Measurements from ENCODE around the gene VAC14.
"Not testable (repeated sequence)": the region's sequence is repeated elsewhere in the genome, so short reads cannot be mapped to it uniquely, and the experiment has no call there.

The VAC14 gene

DNA sequence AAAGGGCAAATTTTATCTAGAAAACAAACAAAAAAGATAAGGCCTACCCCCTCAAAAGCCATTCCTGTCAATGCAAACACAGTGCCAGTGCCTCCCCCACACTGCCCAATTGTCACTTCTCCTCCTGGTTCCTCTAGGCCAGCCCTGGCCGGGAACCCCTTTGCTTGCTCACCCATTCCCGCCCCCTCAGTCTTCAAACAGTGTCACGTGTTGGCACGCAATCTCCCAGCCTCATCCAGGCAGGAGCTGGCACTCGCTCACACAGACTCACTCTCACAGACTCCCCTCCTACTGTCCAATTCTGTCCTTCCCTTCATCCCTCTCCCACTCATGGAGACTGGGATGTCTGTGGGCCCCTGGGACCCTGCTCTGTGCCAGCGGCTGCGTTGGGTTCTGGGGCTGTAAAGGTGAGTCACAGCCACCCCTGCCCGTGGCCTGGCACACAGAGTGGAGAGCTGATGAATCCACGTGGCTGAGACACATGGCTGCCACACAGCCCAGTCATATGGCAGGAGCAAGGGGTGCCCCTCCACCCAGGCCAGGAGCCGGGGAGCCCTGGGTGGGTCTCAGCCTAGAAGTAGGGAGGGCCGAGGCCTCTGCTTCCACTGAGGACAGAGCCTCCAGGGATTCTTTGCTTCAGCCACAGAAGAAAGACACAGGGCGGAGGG is 54.8 kb downstream of the VAC14 start:
- in situ Hi-C loops (cut with HindIII; ENCODE audit: low sequenced_read_pairs): no loop called here

GRCh38 chr16:70745536-70746025 is 55.4 kb downstream of the VAC14 start:
- in situ Hi-C loops (cut with HindIII; ENCODE audit: low sequenced_read_pairs): no loop called here

DNA sequence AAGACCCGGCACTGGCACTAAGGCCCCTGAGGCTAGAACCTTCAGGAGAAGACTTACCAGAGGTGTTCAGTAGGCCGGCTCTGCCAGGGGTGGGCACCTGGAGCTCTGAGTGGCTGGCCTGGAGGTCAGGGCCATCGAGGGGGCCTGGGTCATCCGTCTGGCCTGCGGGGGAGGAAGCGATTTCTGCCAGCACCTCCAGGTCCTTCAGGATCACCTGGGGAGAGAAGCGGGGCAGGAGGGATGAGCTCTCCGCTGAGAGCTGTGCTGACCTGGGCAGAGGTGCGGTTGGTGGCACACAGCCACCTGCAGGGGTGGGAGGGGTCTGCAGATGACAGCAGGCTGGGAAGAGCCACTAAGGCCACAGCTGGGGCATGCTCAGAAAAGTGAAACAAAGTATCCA is 56.6 kb downstream of the VAC14 start:
- in situ Hi-C loops (cut with HindIII; ENCODE audit: low sequenced_read_pairs): no loop called here

DNA sequence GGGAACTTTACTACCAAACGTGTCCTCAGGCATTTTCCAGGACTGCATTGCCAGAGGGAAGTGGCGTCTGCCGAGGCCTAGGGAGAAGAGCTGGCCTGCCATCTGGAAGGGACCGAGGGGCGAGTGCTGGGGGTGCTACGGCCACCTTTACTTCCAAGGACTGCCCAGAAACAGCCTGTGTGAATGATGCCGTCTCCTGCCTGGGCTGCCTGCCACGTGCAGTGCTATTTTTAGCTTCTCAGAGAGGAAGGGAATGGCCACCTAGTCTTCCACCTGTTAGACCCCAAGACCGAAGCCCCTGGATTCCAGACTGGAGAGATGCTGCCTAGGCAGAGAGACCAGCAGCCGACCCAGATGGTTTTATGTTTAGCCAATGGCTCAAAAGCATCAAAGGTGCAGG is 57.2 kb downstream of the VAC14 start:
- in situ Hi-C loops (cut with HindIII; ENCODE audit: low sequenced_read_pairs): no loop called here

- in situ Hi-C loops (cut with HindIII; ENCODE audit: low sequenced_read_pairs): not testable (repeated sequence)
These were observed 58.0 kb downstream of the VAC14 start for GRCh38 chr16:70742967-70743366.

DNA sequence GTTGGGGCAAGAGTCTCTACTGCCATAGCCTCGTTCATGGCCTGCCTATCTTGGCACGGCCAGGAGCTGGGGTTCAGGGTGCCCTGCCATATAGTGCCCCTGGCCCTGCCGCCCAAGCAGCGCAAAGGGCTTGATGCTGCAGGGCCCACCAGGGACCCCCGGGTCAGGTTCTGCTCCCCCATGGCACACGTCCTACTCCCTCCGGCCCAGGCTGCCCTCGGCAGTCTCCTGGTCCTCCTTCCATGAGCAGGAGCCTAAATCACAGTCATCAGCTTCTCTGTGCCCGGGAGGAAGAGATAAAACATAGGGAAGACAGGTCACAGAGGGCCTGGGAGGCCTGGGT is 59.2 kb downstream of the VAC14 start:
- in situ Hi-C loops (cut with HindIII; ENCODE audit: low sequenced_read_pairs): no loop called here

DNA sequence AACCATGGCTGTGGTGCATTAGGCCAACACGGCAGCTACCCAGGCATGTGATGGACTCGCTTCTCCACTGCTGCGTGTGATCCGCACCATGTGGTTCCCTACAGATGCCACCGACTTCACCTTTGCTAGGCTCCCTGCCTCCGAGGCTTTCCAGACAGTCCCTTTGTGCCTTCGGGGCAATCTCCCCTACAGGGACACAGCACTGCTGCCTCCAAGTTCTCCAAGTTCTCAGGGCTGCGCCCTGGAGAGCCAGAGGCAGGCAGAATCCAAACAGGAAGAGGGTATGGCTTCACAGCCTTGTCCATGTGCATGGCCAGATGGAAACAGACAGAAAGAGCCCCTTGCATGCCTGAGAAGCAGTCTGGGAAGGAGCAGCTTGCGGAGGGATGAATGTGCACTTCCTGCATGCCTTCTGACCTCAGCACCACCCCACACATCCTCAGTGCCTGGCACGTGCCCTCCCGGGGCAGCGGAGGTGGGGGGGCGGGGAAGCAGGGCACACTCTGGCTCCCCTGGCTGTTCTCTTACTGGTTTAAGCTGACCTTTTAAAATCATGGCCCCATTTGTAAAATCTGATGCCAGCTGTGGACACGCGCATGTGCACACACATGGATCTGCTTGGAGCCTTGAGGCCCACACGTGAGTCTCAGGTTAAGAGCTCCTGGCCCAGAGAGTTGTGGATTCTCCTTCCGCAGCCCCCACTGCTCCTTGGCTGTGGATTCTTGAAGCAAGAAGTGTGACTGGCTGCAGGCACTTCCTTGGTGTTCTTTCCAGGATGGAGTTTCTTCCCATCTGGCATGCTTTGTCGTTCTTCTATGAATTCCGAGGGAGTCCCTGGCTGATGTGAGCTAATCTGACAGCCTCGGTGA is 59.8 kb downstream of the VAC14 start:
- in situ Hi-C loops (cut with HindIII; ENCODE audit: low sequenced_read_pairs): no loop called here

GRCh38 chr16:70740174-70740913 is 60.6 kb downstream of the VAC14 start:
- in situ Hi-C loops (cut with HindIII; ENCODE audit: low sequenced_read_pairs): no loop called here

- in situ Hi-C loops (cut with HindIII; ENCODE audit: low sequenced_read_pairs): no loop called here
These were observed 61.6 kb downstream of the VAC14 start for GRCh38 chr16:70739389-70739788.

GRCh38 chr16:70738083-70738977 is 62.6 kb downstream of the VAC14 start:
- in situ Hi-C loops (cut with HindIII; ENCODE audit: low sequenced_read_pairs): no loop called here

DNA sequence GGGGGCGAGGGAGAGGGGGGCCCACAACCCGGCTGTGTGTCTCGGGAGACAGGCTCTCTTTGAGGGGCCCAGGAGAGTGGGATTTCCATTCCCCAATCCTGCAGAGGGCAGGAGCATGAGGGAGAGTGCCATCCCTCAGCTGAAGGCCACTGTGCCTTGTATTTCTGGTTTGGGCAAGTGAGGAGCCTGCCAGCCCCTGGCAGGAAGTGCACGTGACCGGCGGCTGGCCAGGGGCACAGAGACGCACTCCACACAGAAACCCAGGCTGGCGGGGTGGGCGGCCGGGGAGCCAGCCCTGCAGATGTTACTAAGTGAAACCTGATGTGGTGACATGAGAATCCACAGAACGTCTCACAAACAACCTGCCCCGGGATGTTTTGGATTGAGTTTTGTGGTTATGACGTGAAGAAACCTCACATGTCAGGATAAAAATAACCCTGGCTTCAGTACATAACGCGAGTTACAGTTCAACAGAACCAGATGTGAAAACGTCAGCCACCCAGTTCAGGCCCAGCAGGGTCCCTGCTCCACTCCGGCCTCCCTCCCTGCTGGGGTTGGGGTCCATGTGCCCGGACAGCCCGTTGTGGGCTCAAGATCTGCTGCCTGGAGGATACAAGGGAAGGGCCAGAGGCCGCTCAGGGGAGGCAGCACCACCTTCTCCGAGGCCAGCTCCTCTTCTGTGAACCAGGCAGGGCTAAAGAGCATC is 63.4 kb downstream of the VAC14 start:
- in situ Hi-C loops (cut with HindIII; ENCODE audit: low sequenced_read_pairs): no loop called here

- in situ Hi-C loops (cut with HindIII; ENCODE audit: low sequenced_read_pairs): no loop called here
These were observed 64.2 kb downstream of the VAC14 start for GRCh38 chr16:70736465-70737376.

GRCh38 chr16:70735141-70735979 is 65.6 kb downstream of the VAC14 start:
- in situ Hi-C loops (cut with HindIII; ENCODE audit: low sequenced_read_pairs): no loop called here

DNA sequence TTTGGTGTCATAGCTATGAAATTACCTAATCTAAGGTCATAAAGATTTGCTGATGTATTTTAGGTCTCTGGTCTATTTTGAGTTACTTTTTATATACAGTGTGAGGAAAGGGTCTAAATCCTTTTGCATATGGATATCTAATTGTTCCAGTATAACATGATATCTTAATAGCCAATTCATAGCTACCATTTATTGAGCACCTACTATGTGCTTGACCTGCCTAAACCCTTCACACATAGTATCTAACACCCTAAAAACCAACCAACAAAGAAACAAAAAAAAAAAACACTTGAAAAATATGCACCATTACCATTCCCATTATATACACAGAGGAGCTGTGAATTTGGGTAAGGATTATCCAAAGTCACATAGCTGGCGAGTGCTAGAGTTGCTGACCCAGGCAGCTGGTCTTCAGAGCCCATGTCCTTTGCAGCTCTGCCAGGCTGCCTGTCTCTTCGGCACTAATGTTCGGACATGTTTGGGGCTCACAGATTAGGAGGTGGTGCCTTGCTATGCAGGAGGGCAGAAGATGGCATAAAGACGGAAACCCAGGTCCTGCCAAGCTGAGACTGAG is 66.3 kb downstream of the VAC14 start:
- in situ Hi-C loops (cut with HindIII; ENCODE audit: low sequenced_read_pairs): no loop called here

DNA sequence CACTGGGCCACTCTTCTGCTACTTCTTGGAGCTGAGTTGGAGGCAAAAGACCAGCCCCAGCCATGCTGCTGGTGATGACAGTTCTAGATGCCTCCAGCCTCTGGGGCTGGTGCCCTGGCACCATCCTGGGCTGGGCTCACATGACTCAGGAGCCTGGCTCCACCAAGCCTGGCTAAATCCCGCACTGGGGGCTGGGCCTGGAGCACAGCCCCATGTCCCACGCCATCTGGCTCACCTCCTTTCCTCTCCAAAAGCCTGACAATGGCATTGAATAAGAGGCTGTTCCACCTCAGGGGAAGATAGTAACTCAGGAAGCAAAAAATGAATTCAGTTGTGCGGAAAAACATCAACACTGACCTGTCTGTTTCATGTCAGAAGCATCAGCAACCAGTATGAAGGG is 70.0 kb downstream of the VAC14 start:
- in situ Hi-C loops (cut with HindIII; ENCODE audit: low sequenced_read_pairs): no loop called here

GRCh38 chr16:70730031-70730430 is 70.9 kb downstream of the VAC14 start:
- in situ Hi-C loops (cut with HindIII; ENCODE audit: low sequenced_read_pairs): no loop called here

GRCh38 chr16:70729292-70729691 is 71.7 kb downstream of the VAC14 start:
- in situ Hi-C loops (cut with HindIII; ENCODE audit: low sequenced_read_pairs): no loop called here

DNA sequence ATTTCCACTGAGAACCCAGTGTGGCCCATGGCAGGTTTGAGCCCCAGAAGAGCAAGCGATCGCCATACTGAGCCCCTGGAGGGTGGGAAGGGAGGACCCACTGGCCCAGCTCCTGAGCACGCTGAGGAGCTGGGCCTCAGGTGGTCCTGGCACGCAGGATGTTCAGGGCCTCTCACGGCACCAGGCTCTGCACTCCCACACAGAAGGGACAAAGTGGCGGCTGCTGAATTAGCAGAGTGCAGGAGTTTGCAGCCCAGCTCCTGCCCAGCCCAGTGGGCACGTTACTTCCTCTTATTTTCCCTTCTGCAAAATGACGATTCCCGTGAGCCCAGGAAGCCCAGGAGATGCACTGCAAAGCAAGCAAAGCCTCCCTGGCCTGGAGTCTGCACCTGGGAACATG is 72.8 kb downstream of the VAC14 start:
- in situ Hi-C loops (cut with HindIII; ENCODE audit: low sequenced_read_pairs): no loop called here
